Tibial nerve (tissue), 4 donors: ENCODE results near the gene RAB11FIP4. TPM values are rescaled to one million over a fixed set of nuclear protein-coding genes. Genes with fewer than 3 reads are reported as not detected.

Source experiments
- DNase-seq, 2 donors: peaks; one replicate each; pipeline ENCODE4 v3.0.0-alpha.2; 2019; ENCODE audit warnings: low spot score in 2 of 2
- H3K27ac ChIP-seq, 4 donors: fragments of 200-600 bp; sonication (generic) in 3 of 4; one replicate each; pipeline ENCODE4 v1.5.1; 2017 to 2019; ENCODE audit warnings: mild to moderate bottlenecking in 1 of 4
- H3K27me3 ChIP-seq, 2 donors: fragments of 200-600 bp; sonication (generic) in 1 of 2; one replicate each; pipeline versions ENCODE4 v1.5.1 to v1.6.0; 2017 to 2019
- H3K36me3 ChIP-seq, 3 donors: fragments of 200-600 bp; sonication (generic); one replicate each; pipeline ENCODE4 v1.5.1; 2018 to 2019
- H3K4me1 ChIP-seq, 4 donors: fragments of 200-600 bp; sonication (generic) in 3 of 4; one replicate each; pipeline ENCODE4 v1.5.1; 2017 to 2019
- H3K4me3 ChIP-seq, 4 donors: fragments of 200-600 bp; sonication (generic) in 3 of 4; one replicate each; pipeline ENCODE4 v1.5.1; 2017 to 2019; ENCODE audit warnings: mild to moderate bottlenecking in 1 of 4, moderate library complexity in 1 of 4
- H3K9me3 ChIP-seq, 4 donors: fragments of 200-600 bp; sonication (generic) in 3 of 4; one replicate each; pipeline ENCODE4 v1.5.1; 2017 to 2019
- EP300 ChIP-seq, 2 donors: sonication (generic); formaldehyde crosslinking; IDR thresholded peaks; one replicate each; pipeline ENCODE4 v1.6.1; 2017; ENCODE audit warnings: antibody characterized with exemption in 2 of 2, mild to moderate bottlenecking in 1 of 2
- POLR2A ChIP-seq, 2 donors: fragments of 450-650 bp; IDR thresholded peaks; one replicate each; pipeline ENCODE4 v1.6.1; 2017; ENCODE audit warnings: antibody characterized with exemption in 2 of 2, mild to moderate bottlenecking in 2 of 2, moderate library complexity in 2 of 2
- WGBS, 2 donors: methylation state at CpG; one replicate each; pipeline ENCODE4 v1.1.5; 2018; 5-methylcytosine and 5-hydroxymethylcytosine counted together
- total RNA-seq, 4 donors: library from RNA; depleted of rRNA; stranded (reverse); fragments of >200 nt; gene quantifications; one replicate each; pipeline ENCODE4 v1.1.0, GENCODE V29; 2016
- TF ChIP-seq, protein P1 (sequence below), 5 experiments: fragments of 200-600 bp in 3 of 5; fragments of 450-650 bp in 2 of 5; sonication (generic) in 3 of 5; IDR thresholded peaks; one replicate each; pipeline ENCODE4 v1.5.1; 2016 to 2019; ENCODE audit warnings: antibody characterized with exemption in 5 of 5, mild to moderate bottlenecking in 3 of 5, moderate library complexity in 2 of 5

The RAB11FIP4 gene
- total RNA-seq, 4 donors from 2014 or later = 2.7 to 6.9 (median 4.1) TPM

DNA sequence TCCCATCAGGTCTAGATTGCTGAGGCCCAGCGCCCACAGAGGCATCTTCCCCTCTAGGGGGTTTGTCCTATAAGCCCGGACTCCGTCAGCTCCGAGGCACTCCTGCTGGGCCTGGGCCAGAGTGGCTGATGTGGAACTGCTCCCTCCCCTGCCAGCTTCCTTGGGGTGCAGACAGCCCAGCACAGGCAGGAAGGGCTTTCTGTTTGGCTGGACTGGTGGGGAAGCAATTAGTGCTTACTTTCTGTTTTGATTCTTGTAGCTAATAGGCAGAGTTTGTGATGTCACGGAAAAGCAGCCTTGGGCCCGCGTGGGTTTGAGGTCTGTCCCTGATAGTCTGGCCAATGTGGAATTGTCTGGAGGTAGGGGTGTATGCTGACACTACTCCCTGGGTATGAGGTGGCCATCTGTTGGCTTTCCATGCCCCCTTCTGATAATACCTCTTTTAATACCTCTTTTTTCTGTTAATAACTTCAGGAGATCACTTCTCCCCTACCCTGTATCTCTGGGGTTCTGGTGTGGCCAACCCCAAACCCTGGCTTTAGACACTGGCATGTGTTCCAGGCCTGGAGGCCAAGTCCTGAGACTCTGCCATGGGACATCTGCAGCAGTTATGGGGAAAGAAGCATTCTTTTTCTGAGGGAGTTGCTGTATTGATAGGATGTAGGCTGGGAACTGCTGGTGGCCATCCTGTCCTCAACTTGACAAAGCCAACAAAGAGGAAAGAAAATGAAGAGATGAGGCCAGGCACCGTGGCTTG lies 190.9 kb downstream of the RAB11FIP4 start:
- no peaks in the 10 kb centered on the region for H3K36me3 ChIP-seq
- WGBS, 2 donors = 47 to 54% methylated on average over 8 of the region's 8 CpGs
- peak overlapping the region in 1 of 4 donors; percentile 11 for H3K4me3 ChIP-seq
- no peaks in the 10 kb centered on the region for H3K27me3 ChIP-seq
- no peak for DNase-seq
- no peaks in the 10 kb centered on the region for H3K9me3 ChIP-seq
- peak overlapping the region; percentile 19 to 91 (median 60) for H3K27ac ChIP-seq
- peaks cover 0 to 45% (median 27%) of the 10 kb centered on the region in 4 donors for H3K4me1 ChIP-seq
- TF ChIP-seq POLR2A (IDR thresholded peaks at IDR 0.05) (no peak), EP300 (IDR thresholded peaks at IDR 0.05) (no peak)
- TF ChIP-seq, protein P1, sequence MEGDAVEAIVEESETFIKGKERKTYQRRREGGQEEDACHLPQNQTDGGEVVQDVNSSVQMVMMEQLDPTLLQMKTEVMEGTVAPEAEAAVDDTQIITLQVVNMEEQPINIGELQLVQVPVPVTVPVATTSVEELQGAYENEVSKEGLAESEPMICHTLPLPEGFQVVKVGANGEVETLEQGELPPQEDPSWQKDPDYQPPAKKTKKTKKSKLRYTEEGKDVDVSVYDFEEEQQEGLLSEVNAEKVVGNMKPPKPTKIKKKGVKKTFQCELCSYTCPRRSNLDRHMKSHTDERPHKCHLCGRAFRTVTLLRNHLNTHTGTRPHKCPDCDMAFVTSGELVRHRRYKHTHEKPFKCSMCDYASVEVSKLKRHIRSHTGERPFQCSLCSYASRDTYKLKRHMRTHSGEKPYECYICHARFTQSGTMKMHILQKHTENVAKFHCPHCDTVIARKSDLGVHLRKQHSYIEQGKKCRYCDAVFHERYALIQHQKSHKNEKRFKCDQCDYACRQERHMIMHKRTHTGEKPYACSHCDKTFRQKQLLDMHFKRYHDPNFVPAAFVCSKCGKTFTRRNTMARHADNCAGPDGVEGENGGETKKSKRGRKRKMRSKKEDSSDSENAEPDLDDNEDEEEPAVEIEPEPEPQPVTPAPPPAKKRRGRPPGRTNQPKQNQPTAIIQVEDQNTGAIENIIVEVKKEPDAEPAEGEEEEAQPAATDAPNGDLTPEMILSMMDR (IDR thresholded peaks at IDR 0.05) = no peak

DNA sequence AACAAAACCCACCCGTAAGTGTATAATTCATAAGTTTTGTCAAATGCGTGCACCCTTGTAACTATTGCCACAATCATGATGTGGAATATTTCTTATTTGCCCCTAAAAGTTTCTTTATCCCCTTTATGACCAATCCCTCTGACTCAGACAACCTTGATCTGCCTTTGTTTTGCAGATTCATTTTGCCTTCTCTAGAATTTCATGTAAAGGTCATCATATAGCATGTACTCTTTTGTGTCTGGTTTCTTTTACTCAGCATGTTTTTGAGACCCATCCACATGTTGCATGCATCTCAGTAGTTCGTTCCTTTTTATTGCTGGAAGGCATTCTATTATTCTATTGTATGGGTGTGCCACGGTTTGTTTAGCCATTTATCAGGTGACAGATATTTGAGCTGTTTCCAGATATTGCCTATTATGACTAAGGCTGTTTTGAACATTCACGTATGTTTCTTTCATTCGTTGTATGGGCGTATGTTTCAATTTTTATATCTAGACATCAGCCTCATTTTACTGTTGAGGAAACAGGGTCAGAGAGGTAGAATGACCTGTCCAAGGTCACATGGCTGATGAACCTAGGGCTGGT lies 192.4 kb downstream of the RAB11FIP4 start:
- H3K4me1 ChIP-seq = peaks cover 0 to 47% (median 27%) of the 10 kb centered on the region in 4 donors
- no peaks in the 10 kb centered on the region for H3K9me3 ChIP-seq
- TF ChIP-seq, protein P1 (IDR thresholded peaks at IDR 0.05) = no peak
- TF ChIP-seq EP300 (IDR thresholded peaks at IDR 0.05) (no peak), POLR2A (IDR thresholded peaks at IDR 0.05) (no peak)
- no peaks in the 10 kb centered on the region for H3K36me3 ChIP-seq
- no peaks in the 10 kb centered on the region for H3K27me3 ChIP-seq
- WGBS, 2 donors = 74 to 79% methylated on average over 7 of the region's 7 CpGs
- no peak for DNase-seq
- no peak overlapping the region for H3K27ac ChIP-seq
- no peak overlapping the region for H3K4me3 ChIP-seq

DNA sequence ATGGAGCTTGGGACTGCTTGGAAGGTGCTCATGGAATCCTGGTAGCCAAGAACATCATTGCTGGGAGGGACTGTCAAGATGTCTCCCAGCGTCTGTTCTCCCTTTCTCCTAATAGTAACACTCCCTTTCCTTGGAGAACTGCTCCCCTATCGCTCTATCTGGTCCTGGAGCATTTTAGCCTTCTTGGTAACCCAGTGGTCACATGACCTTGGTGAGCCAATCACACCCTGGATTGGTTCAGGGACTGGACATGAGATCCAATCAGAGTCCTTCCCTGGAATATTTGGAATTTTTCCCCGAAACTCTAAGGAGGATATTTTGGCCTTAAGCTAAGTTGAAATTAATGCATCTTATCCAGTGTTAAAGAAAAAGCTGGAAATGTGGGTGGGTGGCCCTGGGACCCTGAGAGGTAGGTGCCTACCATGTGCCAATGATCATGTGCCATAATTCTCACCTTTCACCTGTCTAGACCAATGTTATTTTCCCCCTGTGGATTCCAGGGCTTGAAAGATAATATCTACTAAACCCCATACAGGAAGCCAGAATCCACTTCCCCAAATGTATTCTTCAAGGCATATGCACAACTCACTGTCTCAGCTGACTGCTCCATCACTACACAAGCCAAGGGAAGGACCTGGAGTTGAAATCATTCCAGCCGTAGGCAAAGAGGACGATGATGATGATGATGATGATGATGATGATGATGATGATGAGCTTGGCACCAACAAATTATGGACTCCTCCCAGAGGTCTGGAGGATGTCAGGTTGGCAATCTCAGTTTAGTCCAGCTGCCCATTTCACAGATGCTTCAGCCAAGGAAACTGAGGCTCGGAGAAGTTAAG lies 193.2 kb downstream of the RAB11FIP4 start:
- TF ChIP-seq POLR2A (IDR thresholded peaks at IDR 0.05) (no peak), EP300 (IDR thresholded peaks at IDR 0.05) (no peak)
- TF ChIP-seq, protein P1 (IDR thresholded peaks at IDR 0.05) = no peak
- Histone ChIP-seq H3K9me3 (no peaks in the 10 kb centered on the region), H3K4me1 (peaks cover 0 to 39% (median 24%) of the 10 kb centered on the region in 4 donors), H3K27me3 (no peaks in the 10 kb centered on the region), H3K27ac (no peak overlapping the region), H3K4me3 (no peak overlapping the region), H3K36me3 (no peaks in the 10 kb centered on the region)
- no peak for DNase-seq
- WGBS, 2 donors = 83 to 84% methylated on average over 6 of the region's 6 CpGs

DNA sequence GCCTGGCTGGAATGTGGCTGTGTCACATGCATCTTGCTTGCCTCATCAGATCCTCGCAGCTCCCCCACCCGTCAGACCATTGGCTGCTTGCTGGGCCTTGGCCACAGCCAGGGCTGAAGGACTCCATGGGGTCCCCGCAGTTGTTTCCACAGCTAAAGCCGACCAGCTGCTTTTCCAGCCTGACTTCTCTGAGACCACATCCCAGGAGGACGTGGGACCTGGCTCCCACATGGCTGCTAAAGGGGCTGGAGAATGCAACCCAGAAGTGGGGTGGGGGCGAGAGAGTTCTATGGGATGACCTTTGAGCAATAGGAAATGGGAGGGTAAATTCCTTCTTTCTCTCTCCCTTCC lies 193.8 kb downstream of the RAB11FIP4 start:
- no peaks in the 10 kb centered on the region for H3K9me3 ChIP-seq
- H3K4me1 ChIP-seq = peaks cover 0 to 34% (median 20%) of the 10 kb centered on the region in 4 donors
- H3K4me3 ChIP-seq = no peak overlapping the region
- DNase-seq = no peak
- no peaks in the 10 kb centered on the region for H3K27me3 ChIP-seq
- WGBS, 2 donors = 70 to 76% methylated on average over 6 of the region's 6 CpGs
- no peak overlapping the region for H3K27ac ChIP-seq
- H3K36me3 ChIP-seq = no peaks in the 10 kb centered on the region
- TF ChIP-seq, protein P1 (IDR thresholded peaks at IDR 0.05) = no peak
- no peak for TF ChIP-seq EP300 (IDR thresholded peaks at IDR 0.05)
- TF ChIP-seq POLR2A (IDR thresholded peaks at IDR 0.05) = no peak
